Astrocyte of the cerebellum (primary cell): ENCODE data around the gene VMAC.
"Not testable (repeated sequence)": the region's sequence is repeated elsewhere in the genome, so short reads cannot be mapped to it uniquely, and the experiment has no call there.

Source experiments
- DNase-seq: peaks from one replicate; pipeline ENCODE4 v3.0.0-alpha.2; 2011; ENCODE audit warnings: low read depth
- H3K4me3 ChIP-seq: 2 replicates; pipeline ENCODE4 v1.5.1; 2011; ENCODE audit warnings: mild to moderate bottlenecking, low read depth, low read length, moderate library complexity
- in situ Hi-C: cut with HindIII; loops from 2 replicates; pipeline ENCODE4 v1.10.0; 2017; ENCODE audit warnings: low sequenced_read_pairs
- TF ChIP-seq, protein P1 (sequence below): IDR thresholded peaks from 2 replicates; pipeline ENCODE4 v1.5.1; 2012; ENCODE audit warnings: low read length, low read depth, moderate library complexity, mild to moderate bottlenecking; ENCODE audit errors: missing control alignments

VMAC gene

DNA sequence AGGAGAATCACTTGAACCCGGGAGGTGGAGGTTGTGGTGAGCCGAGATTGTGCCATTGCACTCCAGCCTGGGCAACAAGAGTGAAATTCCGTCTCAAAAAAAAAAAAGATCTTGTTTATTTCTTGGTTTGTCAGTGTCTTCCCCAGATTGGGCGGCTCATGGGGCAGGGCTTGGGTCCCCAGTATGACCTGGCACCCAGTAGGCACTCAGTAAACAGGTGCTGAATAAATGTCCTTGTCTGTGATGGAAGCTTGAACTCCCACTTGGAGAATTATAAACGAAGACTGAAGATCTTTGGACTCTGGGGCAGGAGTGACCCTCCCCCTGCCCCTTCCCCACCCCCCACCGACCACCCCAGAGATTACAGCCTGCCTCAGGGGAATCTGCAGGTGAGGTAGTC, 24.5 kb upstream of the VMAC start:
- in situ Hi-C loops: no loop called here
- no peak for DNase-seq
- no peak overlapping the region for H3K4me3 ChIP-seq
- TF ChIP-seq, protein P1, sequence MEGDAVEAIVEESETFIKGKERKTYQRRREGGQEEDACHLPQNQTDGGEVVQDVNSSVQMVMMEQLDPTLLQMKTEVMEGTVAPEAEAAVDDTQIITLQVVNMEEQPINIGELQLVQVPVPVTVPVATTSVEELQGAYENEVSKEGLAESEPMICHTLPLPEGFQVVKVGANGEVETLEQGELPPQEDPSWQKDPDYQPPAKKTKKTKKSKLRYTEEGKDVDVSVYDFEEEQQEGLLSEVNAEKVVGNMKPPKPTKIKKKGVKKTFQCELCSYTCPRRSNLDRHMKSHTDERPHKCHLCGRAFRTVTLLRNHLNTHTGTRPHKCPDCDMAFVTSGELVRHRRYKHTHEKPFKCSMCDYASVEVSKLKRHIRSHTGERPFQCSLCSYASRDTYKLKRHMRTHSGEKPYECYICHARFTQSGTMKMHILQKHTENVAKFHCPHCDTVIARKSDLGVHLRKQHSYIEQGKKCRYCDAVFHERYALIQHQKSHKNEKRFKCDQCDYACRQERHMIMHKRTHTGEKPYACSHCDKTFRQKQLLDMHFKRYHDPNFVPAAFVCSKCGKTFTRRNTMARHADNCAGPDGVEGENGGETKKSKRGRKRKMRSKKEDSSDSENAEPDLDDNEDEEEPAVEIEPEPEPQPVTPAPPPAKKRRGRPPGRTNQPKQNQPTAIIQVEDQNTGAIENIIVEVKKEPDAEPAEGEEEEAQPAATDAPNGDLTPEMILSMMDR: no peak

DNA sequence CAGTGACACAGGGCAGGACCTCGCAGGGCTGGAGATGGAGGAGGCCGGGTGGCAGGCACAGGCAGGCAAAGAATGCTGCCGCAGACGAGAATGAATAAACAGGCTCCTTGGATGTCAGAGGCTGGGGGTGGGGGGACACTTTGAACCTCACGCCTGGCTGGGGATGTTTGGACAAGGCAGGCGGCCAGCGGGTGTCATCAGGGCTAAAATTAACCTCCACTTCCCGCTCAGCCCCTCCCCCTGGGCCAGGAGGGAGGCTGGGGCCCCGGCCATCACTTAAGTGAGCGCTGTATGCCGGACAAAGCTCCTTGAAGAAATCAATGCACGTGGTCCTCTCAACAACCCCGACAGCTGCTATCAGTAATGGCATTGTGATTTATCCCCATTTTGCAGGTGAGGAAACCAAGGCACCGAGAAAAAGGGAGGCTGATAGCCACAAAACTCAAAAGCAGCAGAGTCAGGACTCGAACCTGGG, 24.0 kb upstream of the VMAC start:
- DNase-seq: no peak
- in situ Hi-C loops: no loop called here
- no peak overlapping the region for H3K4me3 ChIP-seq
- TF ChIP-seq, protein P1: no peak

DNA sequence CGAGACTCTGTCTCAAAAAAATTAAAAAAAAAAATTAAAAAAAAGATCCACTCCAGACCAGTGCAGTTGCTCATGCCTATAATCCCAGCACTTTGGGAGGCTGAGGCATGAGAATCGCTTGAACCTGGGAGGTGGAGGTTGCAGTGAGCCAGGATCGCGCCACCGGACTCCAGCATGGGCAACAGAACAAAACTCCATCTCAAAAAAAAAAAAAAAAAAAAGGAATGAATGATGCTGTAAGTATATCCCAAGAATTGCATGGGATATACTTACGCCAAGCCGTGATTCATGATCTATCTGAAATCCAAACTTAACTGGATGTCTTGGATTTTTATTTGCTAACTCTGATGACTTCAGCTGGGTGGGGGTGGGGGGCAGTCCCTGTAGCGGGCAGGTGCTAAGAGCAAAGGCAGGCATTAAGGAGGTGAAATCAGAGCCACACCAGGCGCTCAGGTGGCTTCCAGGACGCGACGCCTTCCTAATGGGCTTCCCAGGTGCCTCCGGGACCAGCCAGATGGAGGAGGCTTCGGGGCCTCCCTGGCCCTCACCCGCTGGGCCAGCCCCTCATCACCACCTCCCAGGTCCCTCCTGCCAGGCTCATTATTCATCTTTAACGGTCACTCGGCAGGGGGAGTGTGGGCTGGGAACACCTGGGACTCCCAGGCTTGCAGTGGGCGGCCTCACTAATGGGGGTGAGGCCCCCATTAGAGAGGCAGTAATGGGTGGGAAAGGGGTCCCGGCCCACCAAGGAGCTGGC, 23.0 kb upstream of the VMAC start:
- TF ChIP-seq, protein P1: no peak
- DNase-seq: no peak
- in situ Hi-C loops: no loop called here
- H3K4me3 ChIP-seq: no peak overlapping the region

DNA sequence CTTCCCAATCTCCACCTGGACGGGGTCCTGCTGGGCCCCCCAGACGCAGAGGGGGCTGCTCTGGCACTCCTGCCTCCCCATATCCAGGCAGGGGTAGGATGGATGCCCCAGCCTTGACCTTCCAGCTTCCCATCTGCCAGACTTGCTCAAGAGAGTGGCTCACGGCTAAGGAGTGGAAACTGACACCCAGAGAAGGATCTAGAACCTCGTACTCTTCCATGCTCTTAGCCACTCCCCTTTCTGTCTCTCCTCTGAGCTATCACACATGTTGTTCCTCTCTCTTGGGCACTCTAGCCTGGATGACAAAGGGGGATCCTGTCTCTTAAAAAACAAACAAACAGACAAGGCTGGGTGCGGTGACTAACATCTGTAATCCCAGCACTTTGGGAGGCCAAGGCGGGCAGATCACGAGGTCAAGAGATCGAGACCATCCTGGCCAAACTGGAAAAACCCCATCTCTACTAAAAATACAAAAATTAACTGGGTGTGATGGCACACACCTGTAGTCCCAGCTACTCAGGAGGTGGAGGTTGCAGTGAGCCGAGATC, 22.2 kb upstream of the VMAC start:
- TF ChIP-seq, protein P1: no peak
- in situ Hi-C loops: no loop called here
- DNase-seq: no peak

DNA sequence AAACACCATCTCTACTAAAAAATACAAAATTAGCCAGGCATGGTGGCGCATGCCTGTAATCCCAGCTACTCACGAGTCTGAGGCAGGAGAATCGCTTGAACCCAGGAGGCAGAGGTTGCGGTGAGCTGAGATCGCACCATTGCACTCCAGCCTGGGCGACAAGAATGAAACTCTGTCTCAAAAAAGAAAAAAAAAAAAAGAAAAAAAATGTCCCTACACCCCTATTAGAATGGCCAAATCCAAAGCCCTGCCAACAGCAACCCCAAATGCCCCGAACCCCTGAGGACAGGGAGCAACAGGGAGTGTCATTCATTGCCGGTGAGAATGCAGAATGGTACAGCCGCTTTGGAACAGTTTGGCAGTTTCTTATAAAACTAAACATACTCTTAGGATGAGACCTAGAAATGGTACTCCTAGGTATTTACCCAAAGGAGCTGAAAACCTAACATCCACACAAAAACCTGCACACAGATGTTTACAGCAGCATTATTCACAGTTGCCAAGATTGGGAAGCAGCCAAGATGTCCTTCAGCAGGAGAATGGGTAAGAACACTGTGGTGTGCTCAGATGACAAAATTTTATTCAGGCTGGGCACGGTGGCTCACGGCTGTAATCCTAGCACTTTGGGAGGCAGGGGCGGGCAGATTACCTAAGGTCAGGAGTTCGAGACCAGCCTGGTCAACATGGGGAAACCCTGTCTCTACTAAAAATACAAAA, 21.4 kb upstream of the VMAC start:
- in situ Hi-C loops, H3K4me3 ChIP-seq, DNase-seq: not testable (repeated sequence)

More for the DNA sequence above, 22.2 kb upstream of the VMAC start:
- H3K4me3 ChIP-seq: no peak overlapping the region

DNA sequence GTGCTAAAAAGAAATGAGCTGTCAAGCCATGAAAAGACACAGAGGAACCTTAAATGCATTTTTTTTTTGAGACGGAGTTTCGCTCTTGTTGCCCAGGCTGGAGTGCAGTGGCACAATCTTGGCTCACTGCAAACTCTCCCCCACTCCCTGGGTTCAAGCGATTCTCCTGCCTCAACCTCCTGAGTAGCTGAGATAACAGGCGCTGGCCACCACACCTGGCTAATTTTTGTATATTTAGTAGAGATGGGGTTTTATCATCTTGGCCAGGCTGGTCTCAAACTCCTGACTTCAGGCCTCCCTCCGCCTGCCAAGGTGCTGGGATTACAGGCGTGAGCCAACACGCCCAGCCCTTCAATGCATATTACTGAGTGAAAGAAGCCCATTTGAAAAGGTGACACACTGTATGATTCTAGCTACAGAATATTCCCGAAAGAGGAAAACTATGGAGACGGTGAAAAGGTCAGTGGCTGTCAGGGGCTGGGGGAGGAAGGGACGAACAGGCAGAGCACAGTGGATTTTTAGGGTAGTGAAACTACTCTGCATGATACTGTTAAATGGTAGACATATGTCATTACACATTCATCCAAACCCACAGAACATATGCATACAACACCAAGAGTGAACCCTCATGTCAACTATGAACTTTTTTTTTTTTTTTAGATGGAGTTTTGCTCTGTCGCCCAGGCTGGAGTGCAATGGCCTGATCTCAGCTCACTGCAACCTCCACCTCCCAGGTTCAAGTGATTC, 20.4 kb upstream of the VMAC start:
- in situ Hi-C loops, H3K4me3 ChIP-seq, DNase-seq: not testable (repeated sequence)

DNA sequence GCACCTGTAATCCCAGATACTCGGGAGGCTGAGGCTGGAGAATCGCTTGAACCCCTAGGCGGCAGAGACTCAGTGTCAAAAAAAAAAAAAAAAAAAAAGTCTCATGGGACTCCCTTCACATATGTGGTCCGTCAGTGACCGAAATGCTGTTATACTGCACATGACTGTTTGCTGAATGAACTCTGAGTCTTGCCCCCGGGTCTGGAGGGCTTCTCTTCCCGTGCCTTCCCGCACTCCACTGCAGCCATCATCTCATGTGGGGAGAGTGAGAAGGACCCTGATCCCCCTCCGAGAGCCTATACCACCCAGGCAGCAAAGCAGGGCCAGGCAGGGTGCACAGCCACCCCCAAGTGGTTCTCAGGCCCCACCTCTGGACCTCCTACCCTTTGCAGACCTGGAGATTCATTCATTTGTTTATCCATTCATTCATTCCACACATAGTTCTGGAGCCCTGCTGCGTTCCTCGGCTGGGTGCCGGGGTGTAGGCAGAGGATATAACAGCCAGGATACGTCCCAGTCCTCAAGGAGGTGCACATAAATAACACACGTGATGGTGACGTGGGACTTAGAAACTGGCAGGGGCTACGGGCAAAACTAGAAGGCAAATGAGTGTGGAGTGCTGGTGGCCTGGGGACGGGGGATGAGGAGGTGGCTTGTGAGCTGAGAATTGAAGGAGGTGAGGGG, 15.2 kb upstream of the VMAC start:
- TF ChIP-seq, protein P1: no peak
- no peak for DNase-seq

More for the DNA sequence above, 15.2 kb upstream of the VMAC start:
- no peak overlapping the region for H3K4me3 ChIP-seq
- in situ Hi-C loops: no loop called here
